A172 (cell line): ENCODE results near the gene ATAD2B. TPM values are rescaled to one million over a fixed set of nuclear protein-coding genes. Genes with fewer than 3 reads are reported as not detected.

Source experiments
- DNase-seq: peaks from one replicate; pipeline ENCODE4 v3.0.0-alpha.2; 2015; ENCODE audit warnings: low spot score
- total RNA-seq: library from RNA; depleted of rRNA; stranded (reverse); fragments of >200 nt; shearing (Covaris generic); gene quantifications from 2 replicates; pipeline ENCODE4 v1.2.3, GENCODE V29; 2014

The ATAD2B gene
- total RNA-seq, 1 experiment from 2014 or later, result 13.7 TPM

GRCh38 chr2:23837871-23838270 is 89.1 kb downstream of the ATAD2B start:
- no peak for DNase-seq

DNA sequence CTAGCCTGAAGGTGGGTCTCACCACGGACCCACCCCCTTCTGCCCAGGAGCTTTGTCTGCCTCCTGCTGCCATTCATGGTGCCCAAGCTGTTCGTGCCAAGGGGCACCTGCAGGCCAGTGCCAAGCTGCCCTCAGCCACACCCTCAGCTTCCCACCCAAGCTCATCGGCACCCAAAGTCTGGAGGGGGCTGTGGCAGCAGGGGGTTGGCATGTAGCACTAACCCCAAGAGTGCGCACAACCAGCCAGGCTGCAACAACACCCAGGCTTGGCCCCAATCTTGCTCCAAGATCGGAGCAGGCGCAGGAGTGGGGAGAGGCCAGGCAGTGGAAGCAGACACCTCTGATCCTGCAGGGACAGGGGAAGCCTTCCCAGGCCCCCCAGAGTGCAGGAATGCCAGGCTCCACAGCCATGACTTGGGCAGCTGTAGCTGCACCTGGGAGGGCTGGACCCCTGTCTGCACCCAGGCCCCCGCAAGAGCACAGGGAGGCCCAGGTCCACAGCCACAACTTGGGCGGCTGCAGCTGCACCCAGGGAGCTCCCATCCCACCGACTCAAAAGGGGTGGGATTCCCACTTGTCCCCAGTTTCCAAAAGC is 89.9 kb downstream of the ATAD2B start:
- DNase-seq, result no peak

DNA sequence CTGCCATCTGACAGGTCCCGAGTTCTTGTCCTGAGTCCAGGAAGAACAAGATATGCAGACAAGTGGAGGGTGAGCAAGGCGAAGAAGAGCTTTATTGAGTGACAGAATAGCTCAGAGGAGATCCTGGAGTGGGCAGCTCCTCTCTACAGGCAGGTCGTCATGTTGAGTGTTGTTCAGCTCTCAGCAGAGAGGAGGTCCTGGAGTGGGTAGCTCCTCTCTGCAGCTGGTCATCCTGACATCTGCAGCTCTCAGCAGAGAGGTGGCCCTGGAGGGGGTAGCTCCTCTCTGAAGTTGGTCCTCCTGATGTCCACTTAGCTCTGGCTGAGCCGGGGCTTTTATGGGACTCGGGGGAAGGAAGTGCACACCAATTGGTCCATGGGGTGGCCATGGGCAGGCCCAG is 90.4 kb downstream of the ATAD2B start:
- DNase-seq, result no peak

GRCh38 chr2:23835988-23836387 is 90.9 kb downstream of the ATAD2B start:
- no peak for DNase-seq

- DNase-seq, result no peak
Observed at GRCh38 chr2:23835423-23835822, 91.5 kb downstream of the ATAD2B start.

GRCh38 chr2:23828986-23829385 is 97.9 kb downstream of the ATAD2B start:
- DNase-seq, result no peak

DNA sequence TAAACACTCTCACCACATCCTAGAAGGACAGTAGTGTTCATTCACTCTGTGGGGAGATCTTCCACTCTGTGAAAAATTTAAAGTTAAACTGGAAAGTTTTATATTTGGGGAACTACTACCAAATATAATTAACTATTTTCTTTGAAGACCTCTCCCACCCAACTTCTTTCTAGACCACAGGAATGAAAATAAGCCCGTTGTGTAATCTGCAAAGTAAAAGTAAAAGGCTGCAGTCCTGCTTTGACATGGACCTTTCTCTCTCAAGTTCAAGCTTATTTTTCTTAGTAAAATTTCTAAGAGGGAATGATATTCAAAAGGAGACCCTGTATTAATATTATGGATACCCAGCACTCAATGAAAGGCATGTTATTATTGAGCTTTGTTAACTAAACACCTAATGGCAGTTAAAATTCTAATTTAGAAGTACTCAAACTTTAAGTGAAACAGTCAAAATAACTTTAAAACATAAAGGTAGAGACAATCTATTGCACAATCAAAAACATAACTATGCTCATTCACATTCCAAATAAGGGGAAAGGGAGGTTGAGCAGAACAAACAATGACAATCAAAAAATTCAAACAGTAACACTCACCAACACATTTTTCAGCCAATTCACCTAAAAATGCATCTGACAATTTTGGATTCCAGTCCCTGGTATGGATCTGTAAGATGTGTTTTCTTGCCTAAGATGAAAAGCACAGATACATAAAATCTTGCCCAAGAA is 98.5 kb downstream of the ATAD2B start:
- no peak for DNase-seq

DNA sequence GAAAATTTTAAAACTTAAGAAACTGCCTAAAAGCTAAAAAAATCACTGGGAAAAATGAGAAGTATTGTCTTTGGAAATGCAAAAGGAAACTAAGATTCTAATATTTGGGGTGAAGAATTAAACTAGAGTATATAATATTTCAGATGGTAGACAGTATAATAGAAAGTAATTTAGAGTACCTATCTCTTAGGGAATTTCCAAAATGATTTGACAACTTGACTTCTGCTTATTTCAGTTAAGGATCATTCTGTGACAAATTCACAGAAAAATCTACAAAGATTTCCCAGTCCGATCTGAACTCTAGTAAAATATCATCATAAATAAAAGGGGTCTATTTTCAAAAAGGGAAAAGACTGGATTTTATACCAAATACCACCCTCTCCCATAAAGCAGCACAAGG is 99.6 kb downstream of the ATAD2B start:
- no peak for DNase-seq

- no peak for DNase-seq
Observed at GRCh38 chr2:23826771-23827170, 100.2 kb downstream of the ATAD2B start.

DNA sequence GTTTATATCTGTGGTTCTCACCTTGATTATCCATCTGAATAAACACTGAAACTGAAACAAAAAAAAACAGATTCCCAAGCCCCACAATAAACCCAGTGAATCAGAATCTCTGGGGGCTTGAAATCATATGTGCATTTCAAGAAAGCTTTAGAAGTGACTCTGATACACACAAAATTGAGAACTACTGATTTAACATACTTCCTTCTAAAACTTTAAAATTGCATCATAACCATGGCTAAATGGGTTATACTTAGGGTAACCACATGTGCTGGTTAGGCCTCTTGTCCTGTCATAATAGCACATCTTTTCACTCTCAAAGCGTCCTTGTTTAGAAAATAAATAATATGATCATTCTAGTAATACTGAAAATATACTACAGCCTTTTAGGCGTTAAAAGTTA is 100.9 kb downstream of the ATAD2B start:
- no peak for DNase-seq

GRCh38 chr2:23824777-23825212 is 102.1 kb downstream of the ATAD2B start:
- peak; percentile 53 for DNase-seq

- no peak for DNase-seq
Observed at GRCh38 chr2:23823863-23824262, 103.1 kb downstream of the ATAD2B start.

- no peak for DNase-seq
Observed at GRCh38 chr2:23814963-23815362, 112.0 kb downstream of the ATAD2B start.

DNA sequence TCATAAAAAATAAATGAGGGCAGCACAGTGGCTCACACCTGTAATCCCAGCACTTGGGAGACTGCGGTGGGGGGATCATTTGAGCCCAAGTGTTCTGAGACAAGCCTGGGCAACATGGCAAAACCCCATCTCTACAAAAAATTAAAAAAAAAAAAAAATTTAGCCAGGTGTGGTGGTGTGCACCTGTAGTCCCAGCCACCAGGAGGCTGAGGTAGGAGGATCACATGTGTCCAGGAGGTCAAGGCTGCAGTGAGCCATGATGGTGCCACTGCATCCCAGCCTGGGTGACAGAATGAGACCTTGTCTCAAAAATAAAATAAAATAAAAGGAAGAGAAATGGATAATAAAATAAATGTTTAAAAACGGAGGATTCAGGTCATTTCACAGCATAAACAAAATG is 113.5 kb downstream of the ATAD2B start:
- DNase-seq, result no peak

GRCh38 chr2:23809150-23809549 is 117.8 kb downstream of the ATAD2B start:
- DNase-seq, result no peak

DNA sequence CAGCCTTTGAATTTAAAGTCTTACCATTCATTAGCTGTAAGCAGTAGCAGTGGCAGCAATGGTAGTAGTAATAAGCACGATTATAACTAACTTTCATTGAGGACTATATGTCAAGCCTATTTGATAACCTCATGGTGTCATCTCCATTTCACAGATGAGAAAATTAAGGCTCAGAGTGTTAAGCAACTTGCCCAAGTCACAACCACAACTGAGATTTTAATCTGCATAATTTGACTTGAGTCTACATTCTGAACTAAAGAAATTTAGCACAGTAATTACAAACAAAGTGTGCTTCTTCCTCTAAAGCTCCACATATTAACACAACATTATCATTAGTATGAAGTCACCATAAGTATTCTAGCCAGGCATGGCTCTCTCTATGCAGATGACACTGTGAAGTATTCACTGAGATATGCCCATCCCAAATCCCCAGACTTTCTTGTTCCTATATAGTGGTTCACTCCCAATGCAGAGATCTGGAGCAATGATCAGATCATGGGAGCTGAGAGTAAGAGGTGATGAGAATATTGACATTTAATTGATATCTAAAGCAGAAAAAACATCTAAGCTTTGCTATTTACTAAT is 120.2 kb downstream of the ATAD2B start:
- DNase-seq, result no peak

- no peak for DNase-seq
Observed at GRCh38 chr2:23806201-23806600, 120.7 kb downstream of the ATAD2B start.

- DNase-seq, result peak; percentile 47
Observed at GRCh38 chr2:23803965-23804542, 122.9 kb downstream of the ATAD2B start.

- DNase-seq, result peak; percentile 36
Observed at GRCh38 chr2:23803264-23803964, 123.5 kb downstream of the ATAD2B start.

DNA sequence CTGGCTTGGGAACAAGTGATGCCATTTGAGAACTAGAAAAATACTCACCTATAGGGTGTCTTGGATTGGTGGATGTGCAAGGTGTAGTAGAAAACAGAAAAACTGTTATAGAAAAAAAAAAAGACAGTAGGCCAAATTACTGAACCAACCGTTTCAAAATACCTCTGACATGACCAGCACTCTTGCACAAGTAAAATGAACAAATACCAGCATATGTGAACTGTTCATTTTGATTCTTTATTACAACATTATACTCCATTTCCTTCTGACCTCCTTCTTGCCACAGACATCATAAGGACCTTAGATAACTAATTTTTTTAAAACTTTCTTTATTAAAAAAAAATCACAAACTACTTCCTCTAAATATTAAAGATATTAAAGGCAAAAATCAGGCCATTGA is 125.5 kb downstream of the ATAD2B start:
- DNase-seq, result no peak

DNA sequence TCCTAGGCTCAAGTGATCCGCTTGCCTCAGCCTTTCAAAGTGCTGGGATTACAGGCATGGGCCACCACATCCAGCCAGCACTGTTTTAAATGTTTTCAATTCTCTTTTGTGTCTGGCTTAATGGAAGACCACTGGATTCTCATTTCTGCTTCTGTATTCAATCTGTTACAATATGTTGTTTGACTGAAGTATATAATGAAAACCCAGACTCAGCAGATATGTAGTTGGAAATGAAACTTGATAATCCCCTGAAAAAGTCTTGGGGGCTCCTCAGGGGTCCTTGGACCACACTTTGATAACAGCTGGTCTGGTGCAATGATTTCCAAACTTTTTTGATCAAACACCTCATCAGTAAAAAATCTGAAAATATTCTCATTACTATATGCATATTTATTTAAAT is 132.7 kb downstream of the ATAD2B start:
- DNase-seq, result no peak

DNA sequence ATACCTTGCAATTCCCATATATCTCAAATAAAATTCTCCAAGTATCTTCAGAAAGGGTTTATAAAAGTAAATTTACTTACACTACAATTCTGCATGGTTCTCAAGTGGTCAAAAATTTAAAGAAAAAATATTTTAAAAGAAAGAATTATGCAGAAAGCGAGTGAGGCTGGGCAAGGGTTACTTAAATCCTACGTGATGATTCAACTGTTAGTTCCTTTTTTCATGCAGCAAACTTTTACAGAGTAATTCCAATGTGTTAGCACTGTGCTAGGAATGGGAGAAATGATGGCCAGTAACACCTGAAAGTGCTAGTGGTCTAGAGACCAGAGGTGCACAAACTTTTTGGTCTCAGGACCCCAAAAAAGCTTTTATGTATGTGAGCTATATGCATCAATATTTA is 133.4 kb downstream of the ATAD2B start:
- no peak for DNase-seq
